OCI-LY7 (cell line): Measurements from ENCODE around the gene BSND. TPM values are rescaled to one million over a fixed set of nuclear protein-coding genes. Genes with fewer than 3 reads are reported as not detected.

Experiments used
- BruUV-seq: library from RNA; stranded (reverse); fragments of 400-500 nt; replicated peaks from 2 replicates; lab custom pipeline; 2021; lab: Mats Ljungman, UMichigan
- CTCF ChIA-PET: fragments of 300-600 bp; sonication (Branson Sonifier 250); formaldehyde crosslinking; loops from one replicate; lab custom pipeline; 2022; ENCODE audit warnings: antibody characterized with exemption; ENCODE audit not compliant: unreplicated experiment; lab: Charles Lee
- POLR2A ChIA-PET: fragments of 300-600 bp; sonication (Branson Sonifier 250); formaldehyde crosslinking; loops from one replicate; lab custom pipeline; 2022; ENCODE audit warnings: antibody characterized with exemption; lab: Charles Lee
- DNase-seq: peaks from one replicate; pipeline ENCODE4 v3.0.0-alpha.2; 2015; ENCODE audit warnings: low spot score
- H2AFZ ChIP-seq: fragments of 200-600 bp; sonication (generic), shearing (Covaris generic); 2 replicates; pipeline ENCODE4 v1.6.1; 2014; ENCODE audit warnings: mild to moderate bottlenecking, antibody characterized with exemption, low read length, moderate library complexity
- H3K27ac ChIP-seq: fragments of 200-600 bp; sonication (generic); 2 replicates; pipeline ENCODE4 v1.5.1; 2014; ENCODE audit warnings: mixed run types, low read depth, mild to moderate bottlenecking, moderate library complexity, low read length, inconsistent platforms; ENCODE audit not compliant: poor library complexity, severe bottlenecking
- H3K36me3 ChIP-seq: fragments of 200-600 bp; sonication (generic); 2 replicates; pipeline ENCODE4 v1.6.1; 2014; ENCODE audit warnings: mild to moderate bottlenecking, antibody characterized with exemption, low read length, moderate library complexity, mixed read lengths; ENCODE audit not compliant: insufficient read depth
- H3K4me1 ChIP-seq: fragments of 200-600 bp; sonication (generic); 2 replicates; pipeline ENCODE4 v1.5.1; 2014; ENCODE audit warnings: mild to moderate bottlenecking, low read length; ENCODE audit not compliant: insufficient read depth, poor library complexity, severe bottlenecking
- H3K4me2 ChIP-seq: fragments of 200-600 bp; sonication (generic); 2 replicates; pipeline ENCODE4 v1.6.1; 2014; ENCODE audit warnings: mild to moderate bottlenecking, low read length
- H3K4me3 ChIP-seq: fragments of 200-600 bp; sonication (generic); 2 replicates; pipeline ENCODE4 v1.5.1; 2014; ENCODE audit warnings: mild to moderate bottlenecking, low read depth, low read length; ENCODE audit not compliant: poor library complexity, severe bottlenecking
- H3K79me2 ChIP-seq: fragments of 200-600 bp; sonication (generic); 2 replicates; pipeline ENCODE4 v1.6.1; 2016; ENCODE audit warnings: low read depth, mild to moderate bottlenecking, low read length, moderate library complexity, mixed read lengths; ENCODE audit not compliant: insufficient read depth
- H3K9me2 ChIP-seq: fragments of 200-600 bp; sonication (generic); 2 replicates; pipeline ENCODE4 v1.6.1; 2016; ENCODE audit warnings: mild to moderate bottlenecking, low read length, mixed read lengths; ENCODE audit not compliant: insufficient read depth
- H3K9me3 ChIP-seq: fragments of 200-600 bp; sonication (generic); 2 replicates; pipeline ENCODE4 v1.6.1; 2014; ENCODE audit warnings: mild to moderate bottlenecking, mixed run types, low read length, mixed read lengths
- H4K20me1 ChIP-seq: fragments of 200-600 bp; sonication (generic); 2 replicates; pipeline ENCODE4 v1.6.1; 2014; ENCODE audit warnings: mild to moderate bottlenecking, antibody characterized with exemption, low read length, moderate library complexity, mixed read lengths; ENCODE audit not compliant: insufficient read depth
- CTCF ChIP-seq: fragments of 200-600 bp; sonication (generic); conservative IDR thresholded peaks from 2 replicates; pipeline ENCODE4 v1.5.1; 2014; ENCODE audit warnings: mild to moderate bottlenecking, antibody characterized with exemption, low read length, moderate library complexity, mixed read lengths
- EZH2phosphoT487 ChIP-seq: fragments of 200-600 bp; sonication (generic); IDR thresholded peaks from 2 replicates; pipeline ENCODE4 v1.6.1; 2018; ENCODE audit warnings: low read depth, borderline replicate concordance, mild to moderate bottlenecking, mixed run types, antibody characterized with exemption, low read length, moderate library complexity, mixed read lengths
- intact Hi-C: fragments of 100-400 bp; cut with micrococcal nuclease; formaldehyde crosslinking; loops from one replicate; pipeline ENCODE4 v1.10.0; 2022; ENCODE audit not compliant: unreplicated experiment
- total RNA-seq, 2 experiments: library from RNA; depleted of rRNA in 1 of 2; stranded (reverse); fragments of >200 nt in 1 of 2; shearing (Covaris generic) in 1 of 2; gene quantifications; 2 replicates each; pipeline ENCODE4 v1.2.3, GENCODE V29; 2014 to 2022

Gene BSND
- total RNA-seq, 2 experiments from 2014 or later: not detected

- Histone ChIP-seq H3K4me1 (no peaks in the 10 kb centered on the region), H2AFZ (no peak overlapping the region), H3K4me2 (no peak overlapping the region), H3K27ac (no peak overlapping the region), H3K4me3 (no peak overlapping the region), H3K36me3 (no peaks in the 10 kb centered on the region), H3K79me2 (no peaks in the 10 kb centered on the region), H4K20me1 (no peaks in the 10 kb centered on the region), H3K9me3 (no peaks in the 10 kb centered on the region), H3K9me2 (no peaks in the 10 kb centered on the region)
- TF ChIP-seq EZH2phosphoT487 (no peak), CTCF (no peak)
- no TSS peak for BruUV-seq
- intact Hi-C loops: no loop called here
- ChIA-PET POLR2A (no interaction called here), CTCF (interaction anchor here (0.9 kb wide), 1 partner anchor 10 kb away, joined by 4 read pairs; no protein-coding TSS in a partner anchor)
- DNase-seq: no peak
Measured at GRCh38 chr1:54986025-54986424, 12.7 kb upstream of the BSND start.

- H3K9me3 ChIP-seq: no peaks in the 10 kb centered on the region
- POLR2A ChIA-PET: no interaction called here
- H2AFZ ChIP-seq: no peak overlapping the region
- H4K20me1 ChIP-seq: no peaks in the 10 kb centered on the region
- no peak overlapping the region for H3K27ac ChIP-seq
- DNase-seq: no peak
- CTCF ChIA-PET: interaction anchor here (0.9 kb wide), 1 partner anchor 10 kb away, joined by 4 read pairs; no protein-coding TSS in a partner anchor
- no peak overlapping the region for H3K4me3 ChIP-seq
- no peaks in the 10 kb centered on the region for H3K79me2 ChIP-seq
- H3K4me1 ChIP-seq: no peaks in the 10 kb centered on the region
- TF ChIP-seq EZH2phosphoT487 (no peak), CTCF (no peak)
- BruUV-seq: no TSS peak
- intact Hi-C loops: no loop called here
- H3K9me2 ChIP-seq: no peaks in the 10 kb centered on the region
- H3K4me2 ChIP-seq: no peak overlapping the region
- no peaks in the 10 kb centered on the region for H3K36me3 ChIP-seq
Measured at GRCh38 chr1:54986533-54986932, 12.2 kb upstream of the BSND start.

GRCh38 chr1:54987427-54987826, 11.3 kb upstream of the BSND start:
- Histone ChIP-seq H2AFZ (no peak overlapping the region), H3K36me3 (no peaks in the 10 kb centered on the region), H3K79me2 (no peaks in the 10 kb centered on the region), H4K20me1 (no peaks in the 10 kb centered on the region), H3K4me1 (no peaks in the 10 kb centered on the region), H3K27ac (no peak overlapping the region), H3K4me3 (no peak overlapping the region), H3K9me3 (no peaks in the 10 kb centered on the region), H3K4me2 (no peak overlapping the region), H3K9me2 (no peaks in the 10 kb centered on the region)
- CTCF ChIA-PET: no interaction called here
- DNase-seq: no peak
- POLR2A ChIA-PET: interaction anchor here (1.2 kb wide), 1 partner anchor 41 kb away, joined by 3 read pairs; no protein-coding TSS in a partner anchor
- intact Hi-C loops: no loop called here
- BruUV-seq: no TSS peak
- TF ChIP-seq EZH2phosphoT487: no peak
- TF ChIP-seq CTCF: no peak
